ENCODE data around the gene B4GALT2.

The B4GALT2 gene

DNA sequence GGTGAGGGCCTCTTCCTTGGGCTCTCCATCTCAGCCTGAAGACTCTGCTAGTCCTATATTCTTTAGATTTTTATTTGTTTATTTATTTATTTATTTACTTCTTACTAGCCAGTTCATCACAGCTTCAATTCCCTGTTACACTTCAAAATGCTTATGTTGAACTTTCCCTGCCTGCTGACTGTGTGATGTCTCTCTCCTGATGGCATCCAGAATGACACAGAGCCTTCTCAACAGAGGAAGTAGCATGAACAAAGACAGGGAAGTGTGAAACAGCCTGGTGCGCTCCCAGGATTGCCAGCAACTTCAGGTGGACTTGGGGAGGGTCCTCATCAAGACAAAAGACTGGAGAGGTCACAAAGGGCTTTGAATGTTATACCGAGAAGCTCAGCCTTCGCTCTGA lies 36.6 kb upstream of the B4GALT2 start:
- H3K27ac ChIP-seq (ENCODE audit: low read length, poor library complexity, severe bottlenecking), result no peak overlapping the region
- peaks cover 5% of the 10 kb centered on the region for H3K79me1 ChIP-seq (replicated peaks; ENCODE audit: low read length, poor library complexity, severe bottlenecking)
- no peak overlapping the region for H2BK15ac ChIP-seq (ENCODE audit: low read depth, poor library complexity, severe bottlenecking)
- H3K4me3 ChIP-seq (ENCODE audit: insufficient read depth in 1 of 2, low read depth in 1 of 2, low read length in 2 of 2), result no peak overlapping the region
- DNase-seq, result no peak
- H3K9me3 ChIP-seq (ENCODE audit: control insufficient read depth, low read length), result no peaks in the 10 kb centered on the region
- no peak overlapping the region for H4K91ac ChIP-seq (ENCODE audit: low read length)
- H3K14ac ChIP-seq (ENCODE audit: low read length in 2 of 2), result no peak overlapping the region
- H2BK5ac ChIP-seq (ENCODE audit: low read depth, low read length, poor library complexity, severe bottlenecking), result no peak overlapping the region
- H3K4me2 ChIP-seq (ENCODE audit: low read length, poor library complexity, severe bottlenecking), result no peak overlapping the region
- 97% methylated on average over 3 of the region's 3 CpGs for WGBS
- peaks cover 11% of the 10 kb centered on the region for H3K4me1 ChIP-seq (ENCODE audit: control insufficient read depth, insufficient read depth, low read depth, low read length)
- no peak overlapping the region for H2AK5ac ChIP-seq (ENCODE audit: low read length, severe bottlenecking)
- no peak overlapping the region for H3K18ac ChIP-seq (ENCODE audit: low read depth in 1 of 2, low read length in 2 of 2)
- no peak overlapping the region for H3K23ac ChIP-seq (ENCODE audit: low read length in 2 of 2)
- H3K36me3 ChIP-seq (ENCODE audit: control insufficient read depth in 1 of 2, insufficient read depth in 2 of 2, low read depth in 1 of 2, low read length in 2 of 2), result no peaks in the 10 kb centered on the region
- H3K27me3 ChIP-seq (ENCODE audit: control insufficient read depth in 1 of 2, insufficient read depth in 1 of 2, low read length in 2 of 2), result peaks cover 13 to 25% of the 10 kb centered on the region in 2 experiments
- no peak overlapping the region for H2BK120ac ChIP-seq (ENCODE audit: low read depth, low read length)
- H3K9ac ChIP-seq (ENCODE audit: low read length), result no peak overlapping the region
- no peak overlapping the region for H2BK12ac ChIP-seq (ENCODE audit: low read length in 2 of 2)
- H3K4ac ChIP-seq (ENCODE audit: low read depth in 1 of 2, low read length in 2 of 2), result no peak overlapping the region
- H4K8ac ChIP-seq (ENCODE audit: low read length), result no peak overlapping the region
- no peak overlapping the region for H2AFZ ChIP-seq (ENCODE audit: low read depth, low read length)

DNA sequence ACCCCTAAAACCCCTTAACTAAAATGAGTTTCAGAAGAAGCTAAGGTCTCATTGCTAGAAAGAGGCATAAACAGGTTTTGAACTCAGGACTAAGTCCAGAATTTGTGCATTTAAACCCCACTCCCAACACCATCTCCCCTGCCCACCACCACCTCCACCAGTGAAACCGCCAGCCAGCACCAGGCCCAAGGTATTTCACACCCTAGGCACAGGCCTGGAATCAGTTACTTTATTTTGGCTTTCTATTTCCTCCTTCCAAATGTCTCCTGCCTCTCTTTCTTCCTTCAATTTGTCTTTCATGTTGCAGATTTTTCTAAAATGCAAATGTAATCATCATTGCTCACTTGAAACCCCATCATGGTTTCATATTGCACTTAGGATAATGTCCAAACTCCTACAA lies 34.1 kb upstream of the B4GALT2 start:
- no peak overlapping the region for H2AK5ac ChIP-seq (ENCODE audit: low read length, severe bottlenecking)
- no peak overlapping the region for H3K9ac ChIP-seq (ENCODE audit: low read length)
- no peak overlapping the region for H3K18ac ChIP-seq (ENCODE audit: low read depth in 1 of 2, low read length in 2 of 2)
- H3K14ac ChIP-seq (ENCODE audit: low read length in 2 of 2), result no peak overlapping the region
- peaks cover 3% of the 10 kb centered on the region in 2 experiments for H3K27me3 ChIP-seq (ENCODE audit: control insufficient read depth in 1 of 2, insufficient read depth in 1 of 2, low read length in 2 of 2)
- H2BK12ac ChIP-seq (ENCODE audit: low read length in 2 of 2), result no peak overlapping the region
- H3K27ac ChIP-seq (ENCODE audit: low read length, poor library complexity, severe bottlenecking), result no peak overlapping the region
- H2BK15ac ChIP-seq (ENCODE audit: low read depth, poor library complexity, severe bottlenecking), result no peak overlapping the region
- no peak overlapping the region for H4K8ac ChIP-seq (ENCODE audit: low read length)
- H4K91ac ChIP-seq (ENCODE audit: low read length), result no peak overlapping the region
- no peak overlapping the region for H3K4me3 ChIP-seq (ENCODE audit: insufficient read depth in 1 of 2, low read depth in 1 of 2, low read length in 2 of 2)
- H2BK5ac ChIP-seq (ENCODE audit: low read depth, low read length, poor library complexity, severe bottlenecking), result no peak overlapping the region
- no peak overlapping the region for H2BK120ac ChIP-seq (ENCODE audit: low read depth, low read length)
- H3K4me1 ChIP-seq (ENCODE audit: control insufficient read depth, insufficient read depth, low read depth, low read length), result peaks cover 28% of the 10 kb centered on the region
- H3K4me2 ChIP-seq (ENCODE audit: low read length, poor library complexity, severe bottlenecking), result no peak overlapping the region
- H3K36me3 ChIP-seq (ENCODE audit: control insufficient read depth in 1 of 2, insufficient read depth in 2 of 2, low read depth in 1 of 2, low read length in 2 of 2), result peaks cover 7% of the 10 kb centered on the region in 2 experiments
- H3K23ac ChIP-seq (ENCODE audit: low read length in 2 of 2), result no peak overlapping the region
- H3K79me1 ChIP-seq (replicated peaks; ENCODE audit: low read length, poor library complexity, severe bottlenecking), result peaks cover 28% of the 10 kb centered on the region
- no peak overlapping the region for H2AFZ ChIP-seq (ENCODE audit: low read depth, low read length)
- 96% methylated on average over 1 of the region's 1 CpG for WGBS
- DNase-seq, result no peak
- H3K9me3 ChIP-seq (ENCODE audit: control insufficient read depth, low read length), result no peaks in the 10 kb centered on the region
- H3K4ac ChIP-seq (ENCODE audit: low read depth in 1 of 2, low read length in 2 of 2), result no peak overlapping the region

DNA sequence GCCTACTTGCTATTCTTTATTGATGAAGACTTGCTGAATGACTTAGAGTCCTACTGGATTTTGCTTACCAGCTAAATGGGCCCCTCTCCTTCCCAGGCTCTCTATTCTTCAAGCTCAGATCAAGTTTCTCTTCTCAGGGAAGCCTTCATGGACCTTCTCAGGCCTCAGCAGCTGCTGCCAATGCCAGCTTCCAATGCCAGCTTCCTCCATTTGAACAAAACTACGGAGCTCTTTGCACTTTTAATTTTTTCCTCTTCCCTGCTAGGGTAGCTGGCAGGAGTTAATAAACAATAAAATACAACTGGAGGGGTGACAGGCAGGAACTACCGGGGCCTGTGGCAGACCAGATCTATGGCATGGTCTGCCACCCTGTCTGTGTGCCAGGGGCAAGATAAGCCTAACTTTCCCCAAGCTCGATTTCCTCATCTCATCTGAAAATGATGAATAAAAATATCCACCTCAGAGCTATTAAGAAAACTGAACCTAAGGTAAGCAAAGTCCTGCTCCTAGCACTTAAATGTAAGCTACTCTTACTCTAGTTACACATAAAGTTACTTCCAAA lies 33.3 kb upstream of the B4GALT2 start:
- no peak overlapping the region for H2AFZ ChIP-seq (ENCODE audit: low read depth, low read length)
- 64% methylated on average over 3 of the region's 3 CpGs for WGBS

DNA sequence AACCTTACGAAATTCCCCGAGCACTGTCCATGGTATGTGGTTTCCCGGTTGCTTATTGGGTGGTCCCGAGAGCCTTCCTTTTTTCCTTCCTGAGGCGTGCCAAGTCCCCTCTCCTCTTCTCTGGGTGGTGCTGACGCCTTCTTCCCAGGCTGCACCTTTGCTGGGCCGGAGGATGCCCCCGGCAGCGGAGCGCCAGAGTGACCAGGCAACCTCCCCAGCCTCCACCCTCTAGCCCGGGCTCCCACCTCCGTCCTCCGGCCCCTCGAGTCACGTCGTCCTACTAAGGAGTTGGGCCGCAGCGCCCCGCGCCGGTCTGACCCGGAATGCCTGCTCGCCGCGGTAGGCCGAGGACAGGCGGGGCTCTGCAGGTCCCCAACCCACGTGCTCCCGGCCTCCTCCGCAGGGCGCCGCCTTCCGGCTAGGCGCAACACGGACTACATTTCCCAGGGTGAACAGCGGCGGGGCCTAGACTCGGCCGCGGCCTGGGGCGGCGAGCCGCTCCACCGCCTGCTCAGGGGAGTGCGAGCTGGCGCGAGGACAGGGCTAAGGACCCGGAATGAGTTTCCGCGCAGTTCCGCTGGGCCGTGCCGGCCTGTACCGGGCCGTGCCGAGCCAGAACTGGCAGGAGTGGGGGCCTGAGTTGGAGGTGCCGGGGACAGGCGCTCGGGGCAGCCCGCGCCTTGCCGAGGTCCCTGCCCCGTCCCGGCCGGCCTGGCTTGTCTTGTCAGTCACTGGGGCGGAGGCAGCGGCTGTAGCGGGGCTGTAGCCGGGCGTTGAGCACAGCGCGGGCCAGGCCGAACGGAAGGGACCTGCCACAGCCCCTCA lies 32.6 kb upstream of the B4GALT2 start, which contains the start of gene IPO13:
Gene IPO13, plus strand, starts transcription at position 715 of the 825 bp plus-strand sequence. CDS start 651 bp downstream, outside the sequence.
- peak; percentile 96 for DNase-seq
- Histone ChIP-seq H2BK120ac (ENCODE audit: low read depth, low read length) (peak within 1 kb of the TSS; percentile 55), H3K23ac (ENCODE audit: low read length in 2 of 2) (peak within 1 kb of the TSS in 1 of 2 experiments; percentile 97), H2BK15ac (ENCODE audit: low read depth, poor library complexity, severe bottlenecking) (peak within 1 kb of the TSS; percentile 90), H3K79me1 (replicated peaks; ENCODE audit: low read length, poor library complexity, severe bottlenecking) (peaks cover 29% of the 10 kb centered on the region), H3K27me3 (ENCODE audit: control insufficient read depth in 1 of 2, insufficient read depth in 1 of 2, low read length in 2 of 2) (no peaks in the 10 kb centered on the region), H4K8ac (ENCODE audit: low read length) (peak within 1 kb of the TSS; percentile 78), H4K91ac (ENCODE audit: low read length) (peak within 1 kb of the TSS; percentile 87), H3K4me1 (ENCODE audit: control insufficient read depth, insufficient read depth, low read depth, low read length) (peaks cover 30% of the 10 kb centered on the region), H2AFZ (ENCODE audit: low read depth, low read length) (peak within 1 kb of the TSS; percentile 98), H3K27ac (ENCODE audit: low read length, poor library complexity, severe bottlenecking) (peak within 1 kb of the TSS; percentile 68), H3K9me3 (ENCODE audit: control insufficient read depth, low read length) (no peaks in the 10 kb centered on the region), H3K4me3 (ENCODE audit: insufficient read depth in 1 of 2, low read depth in 1 of 2, low read length in 2 of 2) (peak within 1 kb of the TSS; percentile 68 to 99), H3K14ac (ENCODE audit: low read length in 2 of 2) (peak within 1 kb of the TSS in 1 of 2 experiments; percentile 98), H2BK12ac (ENCODE audit: low read length in 2 of 2) (peak within 1 kb of the TSS in 1 of 2 experiments; percentile 75), H3K36me3 (ENCODE audit: control insufficient read depth in 1 of 2, insufficient read depth in 2 of 2, low read depth in 1 of 2, low read length in 2 of 2) (peaks cover 9 to 18% of the 10 kb centered on the region in 2 experiments), H3K4me2 (ENCODE audit: low read length, poor library complexity, severe bottlenecking) (peak within 1 kb of the TSS; percentile 85), H3K4ac (ENCODE audit: low read depth in 1 of 2, low read length in 2 of 2) (peak within 1 kb of the TSS in 1 of 2 experiments; percentile 96), H2BK5ac (ENCODE audit: low read depth, low read length, poor library complexity, severe bottlenecking) (peak within 1 kb of the TSS; percentile 98), H3K9ac (ENCODE audit: low read length) (peak within 1 kb of the TSS; percentile 100), H3K18ac (ENCODE audit: low read depth in 1 of 2, low read length in 2 of 2) (peak within 1 kb of the TSS; percentile 87 to 96), H2AK5ac (ENCODE audit: low read length, severe bottlenecking) (no peak within 1 kb of the TSS)
- under 1% methylated on average over 70 of the region's 74 CpGs for WGBS

More for the DNA sequence above, 33.3 kb upstream of the B4GALT2 start:
- Histone ChIP-seq H3K18ac (ENCODE audit: low read depth in 1 of 2, low read length in 2 of 2) (no peak overlapping the region), H3K4me3 (ENCODE audit: insufficient read depth in 1 of 2, low read depth in 1 of 2, low read length in 2 of 2) (peak overlapping the region; percentile 10 to 99), H3K36me3 (ENCODE audit: control insufficient read depth in 1 of 2, insufficient read depth in 2 of 2, low read depth in 1 of 2, low read length in 2 of 2) (peaks cover 9 to 16% of the 10 kb centered on the region in 2 experiments), H3K9me3 (ENCODE audit: control insufficient read depth, low read length) (no peaks in the 10 kb centered on the region), H3K4me1 (ENCODE audit: control insufficient read depth, insufficient read depth, low read depth, low read length) (peaks cover 28% of the 10 kb centered on the region), H3K27me3 (ENCODE audit: control insufficient read depth in 1 of 2, insufficient read depth in 1 of 2, low read length in 2 of 2) (no peaks in the 10 kb centered on the region), H3K4me2 (ENCODE audit: low read length, poor library complexity, severe bottlenecking) (peak overlapping the region; percentile 85), H4K91ac (ENCODE audit: low read length) (no peak overlapping the region), H3K23ac (ENCODE audit: low read length in 2 of 2) (no peak overlapping the region), H3K4ac (ENCODE audit: low read depth in 1 of 2, low read length in 2 of 2) (no peak overlapping the region), H2AK5ac (ENCODE audit: low read length, severe bottlenecking) (no peak overlapping the region), H3K27ac (ENCODE audit: low read length, poor library complexity, severe bottlenecking) (no peak overlapping the region), H4K8ac (ENCODE audit: low read length) (no peak overlapping the region), H3K9ac (ENCODE audit: low read length) (peak overlapping the region; percentile 100), H3K14ac (ENCODE audit: low read length in 2 of 2) (no peak overlapping the region), H2BK12ac (ENCODE audit: low read length in 2 of 2) (no peak overlapping the region), H2BK15ac (ENCODE audit: low read depth, poor library complexity, severe bottlenecking) (no peak overlapping the region), H3K79me1 (replicated peaks; ENCODE audit: low read length, poor library complexity, severe bottlenecking) (peaks cover 29% of the 10 kb centered on the region), H2BK120ac (ENCODE audit: low read depth, low read length) (no peak overlapping the region), H2BK5ac (ENCODE audit: low read depth, low read length, poor library complexity, severe bottlenecking) (no peak overlapping the region)
- DNase-seq, result no peak

Data from mesenchymal stem cell (in vitro differentiated cells and primary cell).